Glutamatergic neuron (in vitro differentiated cells): ENCODE data around the gene PCDHGA7. TPM values are rescaled to one million over a fixed set of nuclear protein-coding genes. Genes with fewer than 3 reads are reported as not detected.

Source experiments
- DNase-seq: peaks from one replicate; pipeline ENCODE4 v3.0.0; 2022
- H3K27ac Mint-ChIP-seq: one replicate; pipeline ENCODE4 v1.8.0; 2020; ENCODE audit warnings: mild to moderate bottlenecking, mixed read lengths, inconsistent platforms; ENCODE audit not compliant: unreplicated experiment
- H3K27me3 Mint-ChIP-seq: one replicate; pipeline ENCODE4 v1.8.0; 2020; ENCODE audit warnings: mild to moderate bottlenecking, moderate library complexity, mixed read lengths, inconsistent platforms; ENCODE audit not compliant: unreplicated experiment
- H3K36me3 Mint-ChIP-seq: one replicate; pipeline ENCODE4 v1.8.0; 2020; ENCODE audit warnings: mild to moderate bottlenecking, mixed read lengths, inconsistent platforms; ENCODE audit not compliant: unreplicated experiment
- H3K4me1 Mint-ChIP-seq: one replicate; pipeline ENCODE4 v1.8.0; 2020; ENCODE audit warnings: mild to moderate bottlenecking, low read depth, mixed read lengths, inconsistent platforms; ENCODE audit not compliant: unreplicated experiment
- H3K4me3 Mint-ChIP-seq: one replicate; pipeline ENCODE4 v1.8.0; 2020; ENCODE audit warnings: mild to moderate bottlenecking, mixed read lengths, inconsistent platforms; ENCODE audit not compliant: unreplicated experiment
- H3K9me3 Mint-ChIP-seq: one replicate; pipeline ENCODE4 v1.8.0; 2020; ENCODE audit warnings: mild to moderate bottlenecking, moderate library complexity, mixed read lengths, inconsistent platforms; ENCODE audit not compliant: unreplicated experiment
- total RNA-seq: library from RNA; stranded (reverse); fragmentation: NEBNext Ultra II Directional; extraction: Animal tissue kit (Norgen Biotek cat#: 25700); gene quantifications from one replicate; pipeline ENCODE4 v1.2.1, GENCODE V29; 2021; ENCODE audit not compliant: unreplicated experiment
- TF ChIP-seq, protein P1 (sequence below): fragments of 200-600 bp; sonication (generic); IDR thresholded peaks from one replicate; pipeline ENCODE4 v1.5.0; 2021; ENCODE audit not compliant: partially characterized antibody, unreplicated experiment

The PCDHGA7 gene
- total RNA-seq, 1 donor from 2014 or later: 4.2 TPM

DNA sequence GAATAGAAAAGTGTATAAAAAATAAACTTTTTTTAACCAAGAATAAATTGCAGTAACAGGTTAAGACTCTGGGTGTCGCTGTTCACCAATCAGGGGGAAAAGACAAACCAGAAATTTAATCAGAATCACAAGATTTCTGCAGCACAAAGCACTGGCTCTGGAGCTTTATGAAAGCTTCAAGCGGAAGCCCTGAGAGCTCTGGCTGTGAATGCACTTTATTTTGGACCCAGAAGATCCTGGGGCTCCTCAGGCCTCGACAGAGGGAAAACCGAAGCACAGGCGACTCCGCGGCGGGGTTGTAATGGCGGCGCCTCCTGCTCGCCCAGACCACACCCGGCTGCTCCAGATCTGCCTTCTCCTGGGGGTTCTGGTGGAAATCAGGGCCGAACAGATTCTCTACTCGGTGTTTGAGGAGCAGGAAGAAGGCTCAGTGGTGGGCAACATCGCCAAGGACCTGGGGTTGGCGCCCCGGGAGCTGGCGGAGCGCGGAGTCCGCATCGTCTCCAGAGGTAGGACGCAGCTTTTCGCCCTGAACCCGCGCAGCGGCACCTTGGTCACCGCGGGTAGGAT is 27.6 kb upstream of the PCDHGA7 start, which contains the start of gene PCDHGA4:
TSS of gene PCDHGA4 (plus strand) at position 122 of the 570 bp plus-strand sequence. CDS start at position 209, 87 bp downstream.
- no peaks in the 10 kb centered on the region for H3K4me1 Mint-ChIP-seq

GRCh38 chr5:141355641-141356040 is 26.9 kb upstream of the PCDHGA7 start:
- Mint-ChIP-seq H3K9me3 (peaks cover 27% of the 10 kb centered on the region), H3K27me3 (peaks cover 14% of the 10 kb centered on the region), H3K27ac (no peak overlapping the region), H3K4me1 (no peaks in the 10 kb centered on the region), H3K4me3 (no peak overlapping the region), H3K36me3 (peaks cover 52% of the 10 kb centered on the region)
- no peak for DNase-seq
- TF ChIP-seq, protein P1, sequence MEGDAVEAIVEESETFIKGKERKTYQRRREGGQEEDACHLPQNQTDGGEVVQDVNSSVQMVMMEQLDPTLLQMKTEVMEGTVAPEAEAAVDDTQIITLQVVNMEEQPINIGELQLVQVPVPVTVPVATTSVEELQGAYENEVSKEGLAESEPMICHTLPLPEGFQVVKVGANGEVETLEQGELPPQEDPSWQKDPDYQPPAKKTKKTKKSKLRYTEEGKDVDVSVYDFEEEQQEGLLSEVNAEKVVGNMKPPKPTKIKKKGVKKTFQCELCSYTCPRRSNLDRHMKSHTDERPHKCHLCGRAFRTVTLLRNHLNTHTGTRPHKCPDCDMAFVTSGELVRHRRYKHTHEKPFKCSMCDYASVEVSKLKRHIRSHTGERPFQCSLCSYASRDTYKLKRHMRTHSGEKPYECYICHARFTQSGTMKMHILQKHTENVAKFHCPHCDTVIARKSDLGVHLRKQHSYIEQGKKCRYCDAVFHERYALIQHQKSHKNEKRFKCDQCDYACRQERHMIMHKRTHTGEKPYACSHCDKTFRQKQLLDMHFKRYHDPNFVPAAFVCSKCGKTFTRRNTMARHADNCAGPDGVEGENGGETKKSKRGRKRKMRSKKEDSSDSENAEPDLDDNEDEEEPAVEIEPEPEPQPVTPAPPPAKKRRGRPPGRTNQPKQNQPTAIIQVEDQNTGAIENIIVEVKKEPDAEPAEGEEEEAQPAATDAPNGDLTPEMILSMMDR: no peak

More for the DNA sequence above, 27.6 kb upstream of the PCDHGA7 start, which contains the start of gene PCDHGA4:
- Mint-ChIP-seq H3K27me3 (peaks cover 12% of the 10 kb centered on the region), H3K9me3 (peaks cover 25% of the 10 kb centered on the region), H3K36me3 (peaks cover 50% of the 10 kb centered on the region), H3K27ac (no peak within 1 kb of the TSS), H3K4me3 (no peak within 1 kb of the TSS)
- TF ChIP-seq, protein P1: peak; percentile 60
- DNase-seq: no peak

- H3K4me1 Mint-ChIP-seq: no peaks in the 10 kb centered on the region
- peaks cover 56% of the 10 kb centered on the region for H3K36me3 Mint-ChIP-seq
- peaks cover 32% of the 10 kb centered on the region for H3K9me3 Mint-ChIP-seq
- H3K27me3 Mint-ChIP-seq: peaks cover 17% of the 10 kb centered on the region
- DNase-seq: no peak
- TF ChIP-seq, protein P1: no peak
- no peak overlapping the region for H3K4me3 Mint-ChIP-seq
- no peak overlapping the region for H3K27ac Mint-ChIP-seq
Observed at GRCh38 chr5:141356133-141356532, 26.4 kb upstream of the PCDHGA7 start.

- peaks cover 34% of the 10 kb centered on the region for H3K9me3 Mint-ChIP-seq
- DNase-seq: no peak
- H3K27ac Mint-ChIP-seq: no peak overlapping the region
- no peaks in the 10 kb centered on the region for H3K4me1 Mint-ChIP-seq
- H3K36me3 Mint-ChIP-seq: peaks cover 55% of the 10 kb centered on the region
- peaks cover 20% of the 10 kb centered on the region for H3K27me3 Mint-ChIP-seq
- H3K4me3 Mint-ChIP-seq: no peak overlapping the region
- TF ChIP-seq, protein P1: no peak
Observed at GRCh38 chr5:141356950-141357349, 25.6 kb upstream of the PCDHGA7 start.

DNA sequence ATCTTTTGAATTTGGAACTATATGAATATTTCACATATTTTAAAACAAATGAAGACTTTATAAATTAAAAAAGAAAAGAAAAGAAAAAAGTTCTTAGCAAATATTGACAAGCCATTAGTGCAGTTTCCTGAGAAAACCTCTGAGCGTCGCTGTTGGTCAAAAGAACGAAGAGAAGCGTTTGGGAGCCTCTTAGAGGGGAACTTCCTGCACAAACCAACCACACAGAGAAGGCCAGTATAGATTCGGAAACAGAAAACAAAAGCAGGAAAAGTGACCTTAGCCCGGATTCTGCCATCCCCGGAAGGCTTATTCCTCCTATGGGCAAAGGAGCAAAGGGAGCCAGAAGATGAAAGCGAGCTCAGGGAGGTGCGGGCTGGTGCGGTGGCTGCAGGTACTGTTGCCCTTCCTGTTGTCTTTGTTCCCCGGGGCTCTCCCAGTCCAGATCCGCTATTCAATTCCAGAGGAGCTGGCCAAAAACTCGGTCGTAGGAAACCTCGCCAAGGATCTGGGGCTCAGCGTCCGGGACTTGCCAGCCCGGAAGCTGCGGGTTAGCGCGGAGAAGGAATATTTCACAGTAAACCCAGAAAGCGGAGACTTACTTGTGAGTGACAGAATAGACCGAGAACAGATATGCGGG is 22.6 kb upstream of the PCDHGA7 start, which contains the start of gene PCDHGB2:
TSS of gene PCDHGB2 (plus strand) at position 205 of the 637 bp plus-strand sequence. CDS start at position 347, 142 bp downstream.
- Mint-ChIP-seq H3K27me3 (peaks cover 14% of the 10 kb centered on the region), H3K9me3 (peaks cover 34% of the 10 kb centered on the region), H3K27ac (no peak within 1 kb of the TSS), H3K36me3 (peaks cover 56% of the 10 kb centered on the region), H3K4me1 (no peaks in the 10 kb centered on the region), H3K4me3 (no peak within 1 kb of the TSS)
- DNase-seq: no peak
- TF ChIP-seq, protein P1: no peak
